Lower leg skin (tissue), 3 donors: Measurements from ENCODE around the gene GNB1L.

Experiments
- CTCF ChIP-seq, 3 donors: fragments of 450-650 bp; IDR thresholded peaks; one replicate each; pipeline ENCODE4 v1.5.1; 2016; ENCODE audit warnings: antibody characterized with exemption in 3 of 3, mild to moderate bottlenecking in 3 of 3, moderate library complexity in 2 of 3
- POLR2A ChIP-seq, 2 donors: fragments of 450-650 bp; IDR thresholded peaks; one replicate each; pipeline ENCODE4 v1.6.1; 2016 to 2017; ENCODE audit warnings: antibody characterized with exemption in 2 of 2, mild to moderate bottlenecking in 1 of 2, moderate library complexity in 1 of 2

GRCh38 chr22:19779685-19780268 lies 74.9 kb downstream of the GNB1L start:
- no peak for TF ChIP-seq CTCF (IDR thresholded peaks at IDR 0.05)
- no peak for TF ChIP-seq POLR2A (IDR thresholded peaks at IDR 0.05)
